ENCODE data around the gene DCAF11.

The DCAF11 gene

DNA sequence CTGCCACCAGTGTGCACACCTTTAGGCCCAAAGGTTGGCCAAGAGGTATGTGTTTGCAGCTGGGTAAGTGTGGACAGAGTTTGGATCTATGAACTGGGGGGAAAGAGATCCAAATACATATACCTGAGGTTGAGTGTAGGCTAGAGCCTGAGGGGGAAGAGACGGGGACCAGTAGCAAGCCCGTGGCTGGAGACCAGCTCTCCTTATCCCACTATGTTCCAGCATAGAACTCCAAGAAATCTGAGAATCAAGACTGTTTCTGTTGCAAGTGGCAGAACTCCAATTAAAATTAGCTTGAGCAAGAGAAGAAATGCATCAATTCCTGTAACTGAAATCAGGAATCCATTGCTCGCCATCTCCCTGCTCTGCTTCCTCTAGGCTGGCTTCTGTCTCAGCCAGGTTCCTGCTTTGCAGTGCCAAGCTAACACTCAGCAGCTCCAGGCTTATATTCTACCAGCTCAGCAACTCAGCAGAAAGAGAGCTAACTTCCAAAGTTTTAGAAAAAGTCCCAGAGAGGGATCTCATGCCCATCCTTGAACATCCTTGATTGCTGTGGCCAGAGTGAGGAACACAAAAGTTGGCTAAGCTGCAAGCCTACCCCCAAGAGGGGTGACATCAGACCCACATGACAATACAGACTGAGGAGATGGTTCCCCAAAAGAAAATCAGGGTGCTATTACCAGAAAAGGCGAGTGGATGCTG is 21.9 kb upstream of the DCAF11 start:
- H2BK120ac ChIP-seq (ENCODE audit: low read depth, low read length): no peak overlapping the region
- H3K36me3 ChIP-seq (ENCODE audit: control insufficient read depth in 1 of 2, insufficient read depth in 2 of 2, low read depth in 1 of 2, low read length in 2 of 2): peaks cover 0 to 5% of the 10 kb centered on the region in 2 experiments
- no peak overlapping the region for H2AFZ ChIP-seq (ENCODE audit: low read depth, low read length)
- no peak overlapping the region for H3K4ac ChIP-seq (ENCODE audit: low read depth in 1 of 2, low read length in 2 of 2)
- no peak overlapping the region for H2BK5ac ChIP-seq (ENCODE audit: low read depth, low read length, poor library complexity, severe bottlenecking)
- no peak overlapping the region for H2BK15ac ChIP-seq (ENCODE audit: low read depth, poor library complexity, severe bottlenecking)
- peaks cover 14% of the 10 kb centered on the region for H3K4me1 ChIP-seq (ENCODE audit: control insufficient read depth, insufficient read depth, low read depth, low read length)
- no peak overlapping the region for H2BK12ac ChIP-seq (ENCODE audit: low read length in 2 of 2)
- no peak overlapping the region for H2AK5ac ChIP-seq (ENCODE audit: low read length, severe bottlenecking)
- H3K4me2 ChIP-seq (ENCODE audit: low read length, poor library complexity, severe bottlenecking): no peak overlapping the region
- no peak overlapping the region for H3K27ac ChIP-seq (ENCODE audit: low read length, poor library complexity, severe bottlenecking)
- no peak overlapping the region for H3K9ac ChIP-seq (ENCODE audit: low read length)
- H3K4me3 ChIP-seq (ENCODE audit: insufficient read depth in 1 of 2, low read depth in 1 of 2, low read length in 2 of 2): no peak overlapping the region
- no peak overlapping the region for H3K14ac ChIP-seq (ENCODE audit: low read length in 2 of 2)
- H3K18ac ChIP-seq (ENCODE audit: low read depth in 1 of 2, low read length in 2 of 2): no peak overlapping the region
- no peaks in the 10 kb centered on the region for H3K9me3 ChIP-seq (ENCODE audit: control insufficient read depth, low read length)
- H4K8ac ChIP-seq (ENCODE audit: low read length): no peak overlapping the region
- 97% methylated on average over 2 of the region's 4 CpGs for WGBS
- H3K79me1 ChIP-seq (replicated peaks; ENCODE audit: low read length, poor library complexity, severe bottlenecking): peaks cover 8% of the 10 kb centered on the region
- no peak overlapping the region for H3K23ac ChIP-seq (ENCODE audit: low read length in 2 of 2)
- no peaks in the 10 kb centered on the region for H3K27me3 ChIP-seq (ENCODE audit: control insufficient read depth in 1 of 2, insufficient read depth in 1 of 2, low read length in 2 of 2)
- H4K91ac ChIP-seq (ENCODE audit: low read length): no peak overlapping the region
- no peak for DNase-seq

DNA sequence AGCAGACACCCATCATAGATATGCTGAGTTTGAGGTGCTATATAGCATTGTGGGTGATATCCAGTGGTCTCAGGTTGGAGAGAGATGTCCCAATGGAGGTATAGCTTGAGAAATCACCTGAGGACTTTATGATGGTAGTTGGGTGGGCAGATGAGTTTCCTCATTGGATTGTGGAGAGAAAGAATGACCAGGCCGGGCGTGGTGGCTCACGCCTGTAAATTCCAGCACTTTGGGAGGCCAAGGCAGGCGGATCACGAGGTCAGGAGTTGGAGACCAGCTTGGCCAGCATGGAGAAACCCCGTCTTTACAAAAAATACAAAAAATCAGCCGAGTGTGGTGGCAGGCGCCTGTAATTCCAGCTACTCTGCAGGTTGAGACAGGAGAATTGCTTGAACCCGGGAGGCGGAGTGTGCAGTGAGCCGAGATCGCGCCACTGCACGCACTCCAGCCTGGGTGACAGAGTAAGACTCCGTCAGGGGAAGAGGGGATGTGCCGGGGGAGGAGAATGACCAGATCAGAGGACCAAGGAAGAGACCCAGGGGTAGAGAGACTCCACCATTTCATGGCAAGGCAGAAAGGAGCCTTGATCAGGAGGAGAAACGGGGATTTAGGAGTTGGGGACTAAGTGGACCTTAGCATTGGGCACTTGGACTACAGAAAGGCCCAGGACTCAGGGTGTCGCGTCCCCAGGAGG is 21.2 kb upstream of the DCAF11 start:
- Histone ChIP-seq H4K8ac (ENCODE audit: low read length) (peak overlapping the region; percentile 90), H2BK12ac (ENCODE audit: low read length in 2 of 2) (peak overlapping the region in 1 of 2 experiments; percentile 56), H3K4me1 (ENCODE audit: control insufficient read depth, insufficient read depth, low read depth, low read length) (peaks cover 14% of the 10 kb centered on the region), H4K91ac (ENCODE audit: low read length) (peak overlapping the region; percentile 86), H2BK5ac (ENCODE audit: low read depth, low read length, poor library complexity, severe bottlenecking) (no peak overlapping the region), H3K27me3 (ENCODE audit: control insufficient read depth in 1 of 2, insufficient read depth in 1 of 2, low read length in 2 of 2) (no peaks in the 10 kb centered on the region), H3K23ac (ENCODE audit: low read length in 2 of 2) (no peak overlapping the region), H3K9ac (ENCODE audit: low read length) (peak overlapping the region; percentile 40), H2BK15ac (ENCODE audit: low read depth, poor library complexity, severe bottlenecking) (peak overlapping the region; percentile 15), H2AFZ (ENCODE audit: low read depth, low read length) (no peak overlapping the region), H3K4me3 (ENCODE audit: insufficient read depth in 1 of 2, low read depth in 1 of 2, low read length in 2 of 2) (peak overlapping the region in 1 of 2 experiments; percentile 90), H2AK5ac (ENCODE audit: low read length, severe bottlenecking) (no peak overlapping the region), H3K36me3 (ENCODE audit: control insufficient read depth in 1 of 2, insufficient read depth in 2 of 2, low read depth in 1 of 2, low read length in 2 of 2) (peaks cover 0 to 10% of the 10 kb centered on the region in 2 experiments), H3K18ac (ENCODE audit: low read depth in 1 of 2, low read length in 2 of 2) (peak overlapping the region in 1 of 2 experiments; percentile 91), H3K27ac (ENCODE audit: low read length, poor library complexity, severe bottlenecking) (peak overlapping the region; percentile 4), H3K4ac (ENCODE audit: low read depth in 1 of 2, low read length in 2 of 2) (peak overlapping the region in 1 of 2 experiments; percentile 82), H3K9me3 (ENCODE audit: control insufficient read depth, low read length) (no peaks in the 10 kb centered on the region), H3K4me2 (ENCODE audit: low read length, poor library complexity, severe bottlenecking) (peak overlapping the region; percentile 94), H3K14ac (ENCODE audit: low read length in 2 of 2) (no peak overlapping the region), H2BK120ac (ENCODE audit: low read depth, low read length) (no peak overlapping the region), H3K79me1 (replicated peaks; ENCODE audit: low read length, poor library complexity, severe bottlenecking) (peaks cover 11% of the 10 kb centered on the region)
- 85% methylated on average over 19 of the region's 19 CpGs for WGBS
- no peak for DNase-seq

DNA sequence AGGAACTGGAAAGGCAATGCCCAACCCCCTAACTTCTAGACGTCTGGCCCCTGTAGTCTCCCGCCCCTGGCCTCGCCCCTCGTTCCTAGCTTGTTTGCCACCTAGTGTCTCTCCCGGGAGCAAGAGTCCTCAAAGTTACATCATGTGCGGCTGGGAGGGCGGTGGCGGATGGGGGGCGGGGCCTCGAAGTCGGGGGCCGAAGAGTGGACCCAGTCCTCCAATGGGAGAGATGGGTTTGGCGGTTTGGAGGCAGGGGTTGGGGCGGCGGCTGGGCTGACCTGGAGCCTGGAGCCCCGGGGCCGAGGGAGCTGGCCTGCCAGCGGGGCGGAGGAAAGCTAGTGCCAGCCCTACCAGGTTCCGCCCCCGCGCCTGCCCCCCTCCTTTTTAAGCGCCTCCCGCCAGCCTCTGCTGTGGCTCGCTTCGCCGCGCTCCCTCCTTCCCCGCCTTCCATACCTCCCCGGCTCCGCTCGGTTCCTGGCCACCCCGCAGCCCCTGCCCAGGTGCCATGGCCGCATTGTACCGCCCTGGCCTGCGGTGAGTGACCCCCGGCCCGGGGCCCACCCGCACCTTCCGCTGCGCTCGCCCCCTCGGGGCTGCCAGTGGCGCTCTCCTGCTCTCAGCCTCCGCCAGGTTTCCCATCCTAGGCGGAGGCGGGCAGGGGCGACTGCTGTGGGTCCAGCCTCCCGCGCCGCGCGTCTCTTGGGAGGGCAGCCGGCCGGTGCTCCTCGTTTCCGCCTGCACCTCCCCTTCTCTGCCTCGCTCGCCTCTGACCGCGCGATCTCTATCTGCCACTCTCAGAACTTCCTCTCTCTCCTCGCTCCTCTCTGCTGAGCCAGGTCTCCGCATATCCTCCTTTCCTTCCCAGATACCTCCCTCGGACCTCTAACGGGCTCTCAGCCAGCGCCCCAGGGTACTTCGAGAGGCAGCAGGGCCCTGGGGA is 20.4 kb upstream of the DCAF11 start, which contains the start of gene PCK2:
Gene PCK2, plus strand, starts transcription at position 411 of the 940 bp plus-strand sequence. Its CDS starts 95 bp downstream, at position 506.
- peak; percentile 90 for DNase-seq
- H3K27ac ChIP-seq (ENCODE audit: low read length, poor library complexity, severe bottlenecking): peak within 1 kb of the TSS; percentile 48
- no peak within 1 kb of the TSS for H2AK5ac ChIP-seq (ENCODE audit: low read length, severe bottlenecking)

More for the DNA sequence above, 20.4 kb upstream of the DCAF11 start, which contains the start of gene PCK2:
- H3K23ac ChIP-seq (ENCODE audit: low read length in 2 of 2): peak within 1 kb of the TSS; percentile 87 to 98
- peaks cover 11% of the 10 kb centered on the region for H3K79me1 ChIP-seq (replicated peaks; ENCODE audit: low read length, poor library complexity, severe bottlenecking)
- no peaks in the 10 kb centered on the region for H3K9me3 ChIP-seq (ENCODE audit: control insufficient read depth, low read length)
- H3K4me3 ChIP-seq (ENCODE audit: insufficient read depth in 1 of 2, low read depth in 1 of 2, low read length in 2 of 2): peak within 1 kb of the TSS; percentile 81 to 90
- peak within 1 kb of the TSS; percentile 88 for H3K9ac ChIP-seq (ENCODE audit: low read length)
- peak within 1 kb of the TSS; percentile 62 for H2BK5ac ChIP-seq (ENCODE audit: low read depth, low read length, poor library complexity, severe bottlenecking)
- peak within 1 kb of the TSS; percentile 82 for H2BK15ac ChIP-seq (ENCODE audit: low read depth, poor library complexity, severe bottlenecking)
- 1% methylated on average over 58 of the region's 68 CpGs for WGBS
- peak within 1 kb of the TSS; percentile 91 for H4K91ac ChIP-seq (ENCODE audit: low read length)
- H4K8ac ChIP-seq (ENCODE audit: low read length): peak within 1 kb of the TSS; percentile 90
- H3K4me2 ChIP-seq (ENCODE audit: low read length, poor library complexity, severe bottlenecking): peak within 1 kb of the TSS; percentile 94
- H3K36me3 ChIP-seq (ENCODE audit: control insufficient read depth in 1 of 2, insufficient read depth in 2 of 2, low read depth in 1 of 2, low read length in 2 of 2): peaks cover 0 to 18% of the 10 kb centered on the region in 2 experiments
- peak within 1 kb of the TSS; percentile 82 for H2BK120ac ChIP-seq (ENCODE audit: low read depth, low read length)
- H3K27me3 ChIP-seq (ENCODE audit: control insufficient read depth in 1 of 2, insufficient read depth in 1 of 2, low read length in 2 of 2): no peaks in the 10 kb centered on the region
- H3K18ac ChIP-seq (ENCODE audit: low read depth in 1 of 2, low read length in 2 of 2): peak within 1 kb of the TSS; percentile 92 to 97
- H2BK12ac ChIP-seq (ENCODE audit: low read length in 2 of 2): peak within 1 kb of the TSS; percentile 7 to 56
- peak within 1 kb of the TSS; percentile 83 to 86 for H3K4ac ChIP-seq (ENCODE audit: low read depth in 1 of 2, low read length in 2 of 2)
- peak within 1 kb of the TSS in 1 of 2 experiments; percentile 92 for H3K14ac ChIP-seq (ENCODE audit: low read length in 2 of 2)
- peaks cover 14% of the 10 kb centered on the region for H3K4me1 ChIP-seq (ENCODE audit: control insufficient read depth, insufficient read depth, low read depth, low read length)
- peak within 1 kb of the TSS; percentile 95 for H2AFZ ChIP-seq (ENCODE audit: low read depth, low read length)

All from mesenchymal stem cell (in vitro differentiated cells and primary cell).